GM12865 (cell line): Measurements from ENCODE around the gene HTATIP2.

Experiments used
- DNase-seq: peaks from one replicate; pipeline ENCODE4 v3.0.0; 2010; ENCODE audit warnings: low read depth
- H3K4me3 ChIP-seq: 2 replicates; pipeline ENCODE4 v1.5.1; 2011; ENCODE audit warnings: mild to moderate bottlenecking, low read depth, low read length, control low read depth
- TF ChIP-seq, protein P1 (sequence below): IDR thresholded peaks from 2 replicates; pipeline ENCODE4 v1.5.1; 2011; ENCODE audit warnings: low read length, control low read depth, low read depth, inconsistent platforms; ENCODE audit not compliant: insufficient read depth; ENCODE audit errors: missing control alignments

HTATIP2 gene

DNA sequence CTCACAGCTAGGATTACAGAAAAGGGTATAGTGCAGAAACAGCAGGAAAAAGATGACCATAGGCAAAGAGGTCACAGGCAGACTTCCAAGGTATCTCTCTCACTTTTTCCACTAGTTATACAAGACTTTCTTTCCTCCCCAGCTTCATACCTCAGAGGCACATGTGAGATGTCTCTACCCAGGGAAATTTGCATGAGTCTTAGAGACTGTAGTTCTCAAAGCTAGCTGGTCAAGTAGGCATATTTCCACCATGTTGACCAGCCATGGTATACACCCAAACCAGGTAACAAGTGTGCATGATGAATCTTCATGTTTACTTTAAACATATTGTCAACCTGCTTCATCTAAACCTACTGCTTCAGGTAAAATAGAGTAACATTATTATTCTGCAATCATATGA lies 51.9 kb downstream of the HTATIP2 start:
- TF ChIP-seq, protein P1, sequence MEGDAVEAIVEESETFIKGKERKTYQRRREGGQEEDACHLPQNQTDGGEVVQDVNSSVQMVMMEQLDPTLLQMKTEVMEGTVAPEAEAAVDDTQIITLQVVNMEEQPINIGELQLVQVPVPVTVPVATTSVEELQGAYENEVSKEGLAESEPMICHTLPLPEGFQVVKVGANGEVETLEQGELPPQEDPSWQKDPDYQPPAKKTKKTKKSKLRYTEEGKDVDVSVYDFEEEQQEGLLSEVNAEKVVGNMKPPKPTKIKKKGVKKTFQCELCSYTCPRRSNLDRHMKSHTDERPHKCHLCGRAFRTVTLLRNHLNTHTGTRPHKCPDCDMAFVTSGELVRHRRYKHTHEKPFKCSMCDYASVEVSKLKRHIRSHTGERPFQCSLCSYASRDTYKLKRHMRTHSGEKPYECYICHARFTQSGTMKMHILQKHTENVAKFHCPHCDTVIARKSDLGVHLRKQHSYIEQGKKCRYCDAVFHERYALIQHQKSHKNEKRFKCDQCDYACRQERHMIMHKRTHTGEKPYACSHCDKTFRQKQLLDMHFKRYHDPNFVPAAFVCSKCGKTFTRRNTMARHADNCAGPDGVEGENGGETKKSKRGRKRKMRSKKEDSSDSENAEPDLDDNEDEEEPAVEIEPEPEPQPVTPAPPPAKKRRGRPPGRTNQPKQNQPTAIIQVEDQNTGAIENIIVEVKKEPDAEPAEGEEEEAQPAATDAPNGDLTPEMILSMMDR: no peak
- no peak overlapping the region for H3K4me3 ChIP-seq
- no peak for DNase-seq

- TF ChIP-seq, protein P1: no peak
- no peak for DNase-seq
- H3K4me3 ChIP-seq: no peak overlapping the region
These were observed 54.3 kb downstream of the HTATIP2 start for GRCh38 chr11:20417771-20418170.

GRCh38 chr11:20421946-20422345 lies 58.4 kb downstream of the HTATIP2 start:
- H3K4me3 ChIP-seq: no peak overlapping the region
- TF ChIP-seq, protein P1: no peak
- no peak for DNase-seq

DNA sequence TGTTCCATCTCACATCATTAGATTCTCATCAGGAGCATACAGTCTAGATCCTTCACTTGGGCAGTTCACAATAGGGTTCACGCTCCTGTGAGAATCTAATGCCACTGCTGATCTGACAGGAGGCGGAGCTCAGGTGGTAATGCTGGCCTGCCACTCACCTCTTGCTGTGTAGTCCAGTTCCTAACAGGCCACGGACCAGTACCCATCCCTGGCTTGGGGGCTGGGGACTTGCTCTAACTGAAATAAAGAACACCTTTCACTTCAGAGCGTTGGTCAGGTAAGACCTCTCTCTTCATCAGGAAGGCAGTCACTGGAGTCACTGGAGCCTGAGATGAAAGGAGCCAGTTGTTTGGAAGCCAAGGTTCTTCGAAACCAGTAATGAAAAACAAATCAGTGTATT lies 65.7 kb downstream of the HTATIP2 start:
- no peak overlapping the region for H3K4me3 ChIP-seq
- TF ChIP-seq, protein P1: no peak
- no peak for DNase-seq
